Neural cell (in vitro differentiated cells): Measurements from ENCODE around the gene FADD. TPM values are rescaled to one million over a fixed set of nuclear protein-coding genes. Genes with fewer than 3 reads are reported as not detected.
"Not testable (repeated sequence)": the region's sequence is repeated elsewhere in the genome, so short reads cannot be mapped to it uniquely, and the experiment has no call there.

Experiments
- H2AFZ ChIP-seq: fragments of 200-600, 300-800 bp; sonication (generic), shearing (Covaris generic); 2 replicates; pipeline ENCODE4 v1.6.0; 2014; ENCODE audit warnings: low read depth, mild to moderate bottlenecking, antibody characterized with exemption, low read length, moderate library complexity
- H3F3A ChIP-seq: fragments of 200-600 bp; shearing (Covaris generic); 2 replicates; pipeline ENCODE4 v1.6.1; 2016; ENCODE audit warnings: mild to moderate bottlenecking, moderate library complexity, mixed read lengths, antibody characterized with exemption, low read length; ENCODE audit not compliant: insufficient read depth, poor library complexity, severe bottlenecking
- H3K27ac ChIP-seq: fragments of 200-600, 300-800 bp; sonication (generic), shearing (Covaris generic); 2 replicates; pipeline ENCODE4 v1.5.1; 2014; ENCODE audit warnings: mild to moderate bottlenecking, low read length, moderate library complexity
- H3K27me3 ChIP-seq: fragments of 300-800, 200-600 bp; sonication (generic), shearing (Covaris generic); 2 replicates; pipeline ENCODE4 v1.6.0; 2014; ENCODE audit warnings: mild to moderate bottlenecking, low read depth, low read length, moderate library complexity; ENCODE audit not compliant: insufficient read depth
- H3K36me3 ChIP-seq: fragments of 300-800, 200-600 bp; sonication (generic), shearing (Covaris generic); 2 replicates; pipeline ENCODE4 v1.5.1; 2014; ENCODE audit warnings: mild to moderate bottlenecking, antibody characterized with exemption, low read length, moderate library complexity; ENCODE audit not compliant: insufficient read depth
- H3K4me2 ChIP-seq: fragments of 300-800, 200-600 bp; sonication (generic), shearing (Covaris generic); 2 replicates; pipeline ENCODE4 v1.6.0; 2014; ENCODE audit warnings: mild to moderate bottlenecking, low read length
- H3K4me3 ChIP-seq: fragments of 300-800, 200-600 bp; sonication (generic), shearing (Covaris generic); 2 replicates; pipeline ENCODE4 v1.5.1; 2014; ENCODE audit warnings: mild to moderate bottlenecking, low read length, moderate library complexity
- H3K79me2 ChIP-seq: fragments of 200-600 bp; shearing (Covaris generic); replicated peaks from 2 replicates; pipeline ENCODE4 v1.6.0; 2014; ENCODE audit warnings: mild to moderate bottlenecking, low read length, moderate library complexity; ENCODE audit not compliant: insufficient read depth
- H3K9ac ChIP-seq: fragments of 300-800, 200-600 bp; sonication (generic), shearing (Covaris generic); 2 replicates; pipeline ENCODE4 v1.6.1; 2016; ENCODE audit warnings: mild to moderate bottlenecking, low read length, mixed read lengths
- H3K9me2 ChIP-seq: fragments of 200-600 bp; shearing (Covaris generic); 2 replicates; pipeline ENCODE4 v1.6.1; 2016; ENCODE audit warnings: mild to moderate bottlenecking, low read length, mixed read lengths; ENCODE audit not compliant: insufficient read depth
- H3K9me3 ChIP-seq: fragments of 200-600, 300-800 bp; sonication (generic), shearing (Covaris generic); 2 replicates; pipeline ENCODE4 v1.6.1; 2016; ENCODE audit warnings: mild to moderate bottlenecking, mixed run types, low read length, moderate library complexity, mixed read lengths
- H4K20me1 ChIP-seq: fragments of 200-600 bp; shearing (Covaris generic); 2 replicates; pipeline ENCODE4 v1.6.1; 2016; ENCODE audit warnings: mild to moderate bottlenecking, mixed run types; ENCODE audit not compliant: insufficient read depth
- EP300 ChIP-seq: fragments of 450-650 bp; conservative IDR thresholded peaks from 2 replicates; pipeline ENCODE4 v1.6.1; 2014; ENCODE audit warnings: antibody characterized with exemption, mild to moderate bottlenecking, moderate library complexity; ENCODE audit not compliant: poor library complexity, severe bottlenecking
- EZH2 ChIP-seq: fragments of 200-600, 300-800 bp; shearing (Covaris generic), sonication (generic); IDR thresholded peaks from 2 replicates; pipeline ENCODE4 v1.6.1; 2014; ENCODE audit warnings: antibody characterized with exemption, low read length, borderline replicate concordance, mild to moderate bottlenecking; ENCODE audit not compliant: insufficient read depth, poor library complexity, severe bottlenecking
- MXI1 ChIP-seq: fragments of 450-650 bp; conservative IDR thresholded peaks from 2 replicates; pipeline ENCODE4 v1.6.1; 2014; ENCODE audit warnings: antibody characterized with exemption, mild to moderate bottlenecking; ENCODE audit not compliant: poor library complexity, severe bottlenecking
- POLR2AphosphoS5 ChIP-seq: IDR thresholded peaks from 2 replicates; pipeline ENCODE4 v1.6.1; 2012
- RAD21 ChIP-seq: fragments of 450-650 bp; conservative IDR thresholded peaks from 2 replicates; pipeline ENCODE4 v1.6.1; 2014; ENCODE audit warnings: antibody characterized with exemption, mild to moderate bottlenecking, moderate library complexity
- SMC3 ChIP-seq: fragments of 450-650 bp; conservative IDR thresholded peaks from 2 replicates; pipeline ENCODE4 v1.6.1; 2014; ENCODE audit warnings: antibody characterized with exemption, mild to moderate bottlenecking, moderate library complexity; ENCODE audit not compliant: poor library complexity
- TAF1 ChIP-seq: IDR thresholded peaks from 2 replicates; pipeline ENCODE4 v1.6.1; 2012; ENCODE audit warnings: low read depth
- polyA plus RNA-seq: library from polyadenylated mRNA; depleted of rRNA; stranded (reverse); fragments of >200 nt; gene quantifications from 2 replicates; pipeline ENCODE4 v1.2.3, GENCODE V29; 2014
- TF ChIP-seq, protein P1 (sequence below): IDR thresholded peaks from 2 replicates; pipeline ENCODE4 v1.6.1; 2012; ENCODE audit warnings: borderline replicate concordance
- TF ChIP-seq, protein P2 (sequence below): fragments of 450-650 bp; IDR thresholded peaks from 2 replicates; pipeline ENCODE4 v1.5.1; 2014; ENCODE audit warnings: antibody characterized with exemption, mild to moderate bottlenecking, moderate library complexity; ENCODE audit not compliant: poor library complexity, severe bottlenecking

The FADD gene
- polyA plus RNA-seq, 1 donor from 2014 or later: 23.1 TPM

DNA sequence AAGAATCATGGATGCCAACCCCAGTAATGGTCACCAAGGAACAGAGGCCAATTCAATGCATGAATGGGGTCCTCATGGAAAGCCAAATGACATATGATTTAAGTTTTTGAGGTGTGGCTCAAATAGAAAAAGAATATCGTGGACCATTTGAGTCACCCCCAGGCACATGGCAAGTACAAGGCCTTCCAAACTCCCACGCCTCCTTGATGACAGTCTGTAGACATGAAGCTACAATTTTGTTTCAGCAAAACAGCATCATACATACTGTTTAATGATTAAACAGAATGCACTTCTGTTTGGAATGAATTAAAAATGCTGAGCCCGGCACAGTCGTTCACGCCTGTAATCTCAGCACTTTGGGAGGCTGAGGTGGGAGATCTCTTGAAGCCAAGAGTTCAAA is 7.4 kb downstream of the FADD start:
- H3K9ac ChIP-seq: no peak overlapping the region
- no peaks in the 10 kb centered on the region for H4K20me1 ChIP-seq
- no peaks in the 10 kb centered on the region for H3K79me2 ChIP-seq
- no peak overlapping the region for H3K4me2 ChIP-seq
- no peaks in the 10 kb centered on the region for H3K9me3 ChIP-seq
- no peaks in the 10 kb centered on the region for H3K36me3 ChIP-seq
- H3K27ac ChIP-seq: no peak overlapping the region
- H2AFZ ChIP-seq: no peak overlapping the region
- H3K27me3 ChIP-seq: no peaks in the 10 kb centered on the region
- H3K4me3 ChIP-seq: no peak overlapping the region
- H3F3A ChIP-seq: no peaks in the 10 kb centered on the region
- no peaks in the 10 kb centered on the region for H3K9me2 ChIP-seq
- no peak for TF ChIP-seq MXI1
- TF ChIP-seq, protein P1, sequence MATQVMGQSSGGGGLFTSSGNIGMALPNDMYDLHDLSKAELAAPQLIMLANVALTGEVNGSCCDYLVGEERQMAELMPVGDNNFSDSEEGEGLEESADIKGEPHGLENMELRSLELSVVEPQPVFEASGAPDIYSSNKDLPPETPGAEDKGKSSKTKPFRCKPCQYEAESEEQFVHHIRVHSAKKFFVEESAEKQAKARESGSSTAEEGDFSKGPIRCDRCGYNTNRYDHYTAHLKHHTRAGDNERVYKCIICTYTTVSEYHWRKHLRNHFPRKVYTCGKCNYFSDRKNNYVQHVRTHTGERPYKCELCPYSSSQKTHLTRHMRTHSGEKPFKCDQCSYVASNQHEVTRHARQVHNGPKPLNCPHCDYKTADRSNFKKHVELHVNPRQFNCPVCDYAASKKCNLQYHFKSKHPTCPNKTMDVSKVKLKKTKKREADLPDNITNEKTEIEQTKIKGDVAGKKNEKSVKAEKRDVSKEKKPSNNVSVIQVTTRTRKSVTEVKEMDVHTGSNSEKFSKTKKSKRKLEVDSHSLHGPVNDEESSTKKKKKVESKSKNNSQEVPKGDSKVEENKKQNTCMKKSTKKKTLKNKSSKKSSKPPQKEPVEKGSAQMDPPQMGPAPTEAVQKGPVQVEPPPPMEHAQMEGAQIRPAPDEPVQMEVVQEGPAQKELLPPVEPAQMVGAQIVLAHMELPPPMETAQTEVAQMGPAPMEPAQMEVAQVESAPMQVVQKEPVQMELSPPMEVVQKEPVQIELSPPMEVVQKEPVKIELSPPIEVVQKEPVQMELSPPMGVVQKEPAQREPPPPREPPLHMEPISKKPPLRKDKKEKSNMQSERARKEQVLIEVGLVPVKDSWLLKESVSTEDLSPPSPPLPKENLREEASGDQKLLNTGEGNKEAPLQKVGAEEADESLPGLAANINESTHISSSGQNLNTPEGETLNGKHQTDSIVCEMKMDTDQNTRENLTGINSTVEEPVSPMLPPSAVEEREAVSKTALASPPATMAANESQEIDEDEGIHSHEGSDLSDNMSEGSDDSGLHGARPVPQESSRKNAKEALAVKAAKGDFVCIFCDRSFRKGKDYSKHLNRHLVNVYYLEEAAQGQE: no peak
- TF ChIP-seq SMC3: no peak
- no peak for TF ChIP-seq POLR2AphosphoS5
- no peak for TF ChIP-seq EZH2
- TF ChIP-seq, protein P2, sequence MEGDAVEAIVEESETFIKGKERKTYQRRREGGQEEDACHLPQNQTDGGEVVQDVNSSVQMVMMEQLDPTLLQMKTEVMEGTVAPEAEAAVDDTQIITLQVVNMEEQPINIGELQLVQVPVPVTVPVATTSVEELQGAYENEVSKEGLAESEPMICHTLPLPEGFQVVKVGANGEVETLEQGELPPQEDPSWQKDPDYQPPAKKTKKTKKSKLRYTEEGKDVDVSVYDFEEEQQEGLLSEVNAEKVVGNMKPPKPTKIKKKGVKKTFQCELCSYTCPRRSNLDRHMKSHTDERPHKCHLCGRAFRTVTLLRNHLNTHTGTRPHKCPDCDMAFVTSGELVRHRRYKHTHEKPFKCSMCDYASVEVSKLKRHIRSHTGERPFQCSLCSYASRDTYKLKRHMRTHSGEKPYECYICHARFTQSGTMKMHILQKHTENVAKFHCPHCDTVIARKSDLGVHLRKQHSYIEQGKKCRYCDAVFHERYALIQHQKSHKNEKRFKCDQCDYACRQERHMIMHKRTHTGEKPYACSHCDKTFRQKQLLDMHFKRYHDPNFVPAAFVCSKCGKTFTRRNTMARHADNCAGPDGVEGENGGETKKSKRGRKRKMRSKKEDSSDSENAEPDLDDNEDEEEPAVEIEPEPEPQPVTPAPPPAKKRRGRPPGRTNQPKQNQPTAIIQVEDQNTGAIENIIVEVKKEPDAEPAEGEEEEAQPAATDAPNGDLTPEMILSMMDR: no peak
- TF ChIP-seq EP300: no peak
- TF ChIP-seq RAD21: no peak
- TF ChIP-seq TAF1: no peak

DNA sequence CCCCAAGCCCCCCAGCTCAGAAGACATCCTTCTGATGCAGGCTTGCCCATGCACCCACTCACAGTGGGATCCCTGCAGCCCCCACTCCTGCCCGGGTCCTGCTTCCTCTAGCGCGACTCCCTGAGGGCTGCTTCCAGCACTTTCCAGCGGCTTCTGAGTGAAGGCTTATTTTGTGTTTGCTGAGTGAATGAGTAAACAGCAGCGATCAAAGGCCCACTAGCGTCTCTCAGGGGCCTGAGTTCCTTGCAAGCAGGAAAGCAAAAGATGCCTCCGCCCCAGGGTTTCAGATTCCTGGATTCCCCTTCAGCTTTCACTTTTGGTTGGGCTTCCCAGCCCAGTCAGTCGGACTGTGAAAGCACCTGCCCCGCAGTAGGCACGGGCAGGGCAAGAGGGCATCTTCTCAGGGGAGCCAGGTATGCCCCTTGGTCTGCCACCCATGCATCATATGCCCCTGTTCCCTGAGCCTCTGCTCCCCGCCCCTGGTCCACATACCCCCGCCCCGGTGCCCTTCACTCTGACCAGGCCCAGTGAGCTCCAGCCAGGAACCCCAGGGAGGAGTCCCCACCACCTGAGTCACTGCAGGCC is 9.2 kb downstream of the FADD start:
- H3K4me2 ChIP-seq: no peak overlapping the region
- H3K79me2 ChIP-seq: no peaks in the 10 kb centered on the region
- TF ChIP-seq MXI1: no peak
- no peak for TF ChIP-seq RAD21
- TF ChIP-seq EP300: no peak
- TF ChIP-seq SMC3: no peak
- no peak for TF ChIP-seq EZH2
- TF ChIP-seq POLR2AphosphoS5: no peak
- TF ChIP-seq, protein P2: no peak
- TF ChIP-seq, protein P1: no peak
- no peak for TF ChIP-seq TAF1
- H3K27ac ChIP-seq: no peak overlapping the region
- H3K9me3 ChIP-seq: no peaks in the 10 kb centered on the region
- no peak overlapping the region for H2AFZ ChIP-seq
- H3K36me3 ChIP-seq: no peaks in the 10 kb centered on the region
- no peaks in the 10 kb centered on the region for H3K9me2 ChIP-seq
- H3K27me3 ChIP-seq: no peaks in the 10 kb centered on the region
- no peaks in the 10 kb centered on the region for H4K20me1 ChIP-seq
- no peak overlapping the region for H3K9ac ChIP-seq
- H3K4me3 ChIP-seq: no peak overlapping the region
- H3F3A ChIP-seq: no peaks in the 10 kb centered on the region

DNA sequence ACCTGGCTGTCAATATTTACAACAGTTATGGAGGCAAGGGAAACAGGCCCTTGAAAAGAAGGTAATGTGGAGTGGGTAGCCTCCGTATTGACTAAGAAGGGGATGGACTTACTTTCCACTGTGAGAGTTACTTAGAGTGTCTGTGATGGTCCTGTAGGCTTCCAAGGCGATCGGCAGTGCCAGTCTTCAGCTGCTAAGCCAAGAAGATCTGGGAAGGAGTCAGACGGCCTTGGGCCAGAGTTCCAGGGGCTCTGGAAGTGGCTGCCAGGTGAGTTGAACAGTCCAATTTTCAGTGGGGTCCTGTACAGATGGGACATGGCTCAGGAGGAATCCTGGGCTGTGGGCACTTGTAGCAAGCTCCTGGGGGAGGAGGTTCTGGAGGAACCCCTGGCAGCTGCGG is 14.3 kb downstream of the FADD start:
- H3K9me3 ChIP-seq, H3K36me3 ChIP-seq, H3K4me3 ChIP-seq, H3K27me3 ChIP-seq, H3F3A ChIP-seq, H4K20me1 ChIP-seq, H3K9me2 ChIP-seq, H3K4me2 ChIP-seq, H3K27ac ChIP-seq, H2AFZ ChIP-seq, H3K79me2 ChIP-seq, H3K9ac ChIP-seq: not testable (repeated sequence)
